Activated CD8-positive, alpha-beta memory T cell treated with anti-CD3 and anti-CD28 coated beads, Interleukin-2, amount 50 U/mL, for 4 hours (primary cell): Measurements from ENCODE around the gene HMX2.
A peak's percentile ranks its signal among the peaks of the same experiment; 100 is the strongest.
"Not testable (repeated sequence)": the region's sequence is repeated elsewhere in the genome, so short reads cannot be mapped to it uniquely, and the experiment has no call there.

Experiments
- DNase-seq: peaks from one replicate; pipeline ENCODE4 v3.0.0-alpha.2; 2020

HMX2 gene

GRCh38 chr10:123153486-123154091 is 5.7 kb downstream of the HMX2 start:
- DNase-seq: no peak

GRCh38 chr10:123154092-123154710 is 6.3 kb downstream of the HMX2 start, which contains the start of gene BUB3:
Gene BUB3, plus strand, starts transcription at chr10:123154402. Its CDS starts 516 bp downstream, at chr10:123154918.
- peak; percentile 92 for DNase-seq

DNA sequence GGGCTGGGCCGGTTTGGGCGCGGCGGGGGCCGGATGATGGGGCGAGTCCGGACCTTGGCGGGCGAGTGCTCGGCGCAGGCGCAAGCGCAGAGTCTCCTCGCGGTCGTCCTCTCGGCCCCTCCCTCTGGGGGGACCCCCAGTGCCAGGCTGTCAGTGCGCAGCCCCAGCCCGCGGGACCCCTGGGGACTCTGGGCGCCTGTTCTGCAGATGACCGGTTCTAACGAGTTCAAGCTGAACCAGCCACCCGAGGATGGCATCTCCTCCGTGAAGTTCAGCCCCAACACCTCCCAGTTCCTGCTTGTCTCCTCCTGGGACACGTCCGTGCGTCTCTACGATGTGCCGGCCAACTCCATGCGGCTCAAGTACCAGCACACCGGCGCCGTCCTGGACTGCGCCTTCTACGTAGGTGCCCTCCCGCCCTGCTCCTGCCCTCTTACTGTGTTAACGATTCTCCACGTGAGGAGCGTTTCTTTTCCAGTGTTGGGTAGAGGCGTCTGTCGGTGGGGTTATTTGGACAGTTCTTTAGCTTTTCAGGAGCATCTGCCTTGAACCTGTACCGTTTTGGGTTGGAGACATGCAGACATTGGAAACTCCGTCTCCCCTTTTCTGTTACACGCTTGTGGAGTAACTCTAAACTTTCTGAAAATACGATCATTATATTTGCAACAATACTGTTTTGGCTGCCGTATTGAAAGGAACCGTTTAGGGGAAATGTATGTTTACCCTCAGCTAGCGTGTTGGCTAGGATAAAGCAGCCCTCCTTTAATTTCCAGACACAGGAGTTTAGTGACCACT is 7.0 kb downstream of the HMX2 start:
- no peak for DNase-seq

DNA sequence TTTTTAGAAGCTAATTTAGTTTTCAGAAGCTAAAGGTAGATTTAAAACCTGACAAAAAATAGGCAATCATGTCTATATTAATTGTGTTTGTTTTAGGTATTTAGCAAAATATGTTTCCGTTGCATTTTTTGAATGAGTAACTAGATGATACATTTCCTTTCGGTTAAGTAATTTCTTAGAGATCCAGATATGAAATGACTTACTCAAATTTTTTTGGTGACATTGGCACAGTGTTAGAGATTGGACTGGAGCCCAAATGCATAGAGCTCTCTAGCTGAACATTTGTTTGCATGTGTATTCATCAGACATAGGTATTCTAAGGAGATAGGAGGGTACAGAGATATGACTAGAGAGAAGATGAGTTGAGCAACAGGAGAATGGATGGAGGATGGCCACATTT is 8.1 kb downstream of the HMX2 start:
- DNase-seq: no peak

GRCh38 chr10:123157210-123157609 is 9.3 kb downstream of the HMX2 start:
- DNase-seq: no peak

DNA sequence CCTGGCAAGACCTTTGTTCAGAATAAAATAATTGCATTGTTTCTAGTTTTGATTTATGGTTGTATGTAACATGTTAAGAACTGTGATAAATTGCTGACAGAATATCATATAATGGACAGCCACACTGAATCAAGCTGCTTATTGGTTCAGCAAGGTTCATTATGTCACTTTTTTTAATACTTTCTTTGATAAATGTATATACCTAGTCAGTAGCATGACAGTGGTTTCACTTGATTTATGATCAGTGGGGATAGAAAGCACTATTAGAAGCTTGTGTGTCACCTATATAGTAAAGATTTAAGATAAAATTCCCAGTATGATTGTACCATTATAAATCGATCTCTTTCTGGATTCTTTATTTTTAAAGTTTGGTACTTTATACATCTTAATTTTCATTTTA is 10.7 kb downstream of the HMX2 start:
- DNase-seq: no peak

DNA sequence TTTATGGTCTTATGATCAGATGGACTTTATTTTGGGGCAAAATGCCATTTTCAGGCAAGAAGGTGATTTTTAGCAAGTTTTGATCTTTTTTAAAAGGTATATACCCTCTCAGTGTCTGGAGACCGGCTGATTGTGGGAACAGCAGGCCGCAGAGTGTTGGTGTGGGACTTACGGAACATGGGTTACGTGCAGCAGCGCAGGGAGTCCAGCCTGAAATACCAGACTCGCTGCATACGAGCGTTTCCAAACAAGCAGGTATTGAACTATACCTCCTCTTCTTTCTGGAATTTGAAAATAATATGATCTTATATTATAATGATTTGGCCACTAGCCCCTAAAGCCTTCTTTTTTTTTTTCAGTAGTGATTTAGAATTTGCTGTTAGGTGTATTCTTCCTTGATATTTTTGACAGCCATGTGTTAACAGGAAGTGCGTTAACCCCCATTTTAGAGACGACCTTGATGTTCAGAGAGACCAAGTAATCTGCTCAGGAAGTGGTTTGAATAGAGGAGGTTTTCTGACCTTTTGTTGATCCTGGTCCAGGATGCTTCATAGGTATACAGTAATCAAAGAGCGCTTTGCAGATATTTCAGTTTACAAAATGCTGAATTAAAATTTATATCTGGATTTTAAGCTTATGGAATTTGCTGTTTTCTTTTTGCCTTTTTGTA is 12.5 kb downstream of the HMX2 start:
- DNase-seq: no peak

DNA sequence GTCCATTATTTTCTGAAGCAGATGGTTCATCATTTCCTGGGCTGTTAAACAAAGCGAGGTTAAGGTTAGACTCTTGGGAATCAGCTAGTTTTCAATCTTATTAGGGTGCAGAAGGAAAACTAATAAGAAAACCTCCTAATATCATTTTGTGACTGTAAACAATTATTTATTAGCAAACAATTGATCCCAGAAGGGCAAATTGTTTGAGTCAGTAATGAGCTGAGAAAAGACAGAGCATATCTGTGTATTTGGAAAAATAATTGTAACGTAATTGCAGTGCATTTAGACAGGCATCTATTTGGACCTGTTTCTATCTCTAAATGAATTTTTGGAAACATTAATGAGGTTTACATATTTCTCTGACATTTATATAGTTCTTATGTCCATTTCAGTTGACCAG is 16.4 kb downstream of the HMX2 start:
- DNase-seq: no peak

- no peak for DNase-seq
These were observed 17.6 kb downstream of the HMX2 start for GRCh38 chr10:123165445-123166072.

- no peak for DNase-seq
These were observed 18.7 kb downstream of the HMX2 start for GRCh38 chr10:123166618-123167017.

- DNase-seq: no peak
These were observed 23.0 kb downstream of the HMX2 start for GRCh38 chr10:123170961-123171360.

GRCh38 chr10:123171616-123172015 is 23.7 kb downstream of the HMX2 start:
- not testable (repeated sequence) for DNase-seq

DNA sequence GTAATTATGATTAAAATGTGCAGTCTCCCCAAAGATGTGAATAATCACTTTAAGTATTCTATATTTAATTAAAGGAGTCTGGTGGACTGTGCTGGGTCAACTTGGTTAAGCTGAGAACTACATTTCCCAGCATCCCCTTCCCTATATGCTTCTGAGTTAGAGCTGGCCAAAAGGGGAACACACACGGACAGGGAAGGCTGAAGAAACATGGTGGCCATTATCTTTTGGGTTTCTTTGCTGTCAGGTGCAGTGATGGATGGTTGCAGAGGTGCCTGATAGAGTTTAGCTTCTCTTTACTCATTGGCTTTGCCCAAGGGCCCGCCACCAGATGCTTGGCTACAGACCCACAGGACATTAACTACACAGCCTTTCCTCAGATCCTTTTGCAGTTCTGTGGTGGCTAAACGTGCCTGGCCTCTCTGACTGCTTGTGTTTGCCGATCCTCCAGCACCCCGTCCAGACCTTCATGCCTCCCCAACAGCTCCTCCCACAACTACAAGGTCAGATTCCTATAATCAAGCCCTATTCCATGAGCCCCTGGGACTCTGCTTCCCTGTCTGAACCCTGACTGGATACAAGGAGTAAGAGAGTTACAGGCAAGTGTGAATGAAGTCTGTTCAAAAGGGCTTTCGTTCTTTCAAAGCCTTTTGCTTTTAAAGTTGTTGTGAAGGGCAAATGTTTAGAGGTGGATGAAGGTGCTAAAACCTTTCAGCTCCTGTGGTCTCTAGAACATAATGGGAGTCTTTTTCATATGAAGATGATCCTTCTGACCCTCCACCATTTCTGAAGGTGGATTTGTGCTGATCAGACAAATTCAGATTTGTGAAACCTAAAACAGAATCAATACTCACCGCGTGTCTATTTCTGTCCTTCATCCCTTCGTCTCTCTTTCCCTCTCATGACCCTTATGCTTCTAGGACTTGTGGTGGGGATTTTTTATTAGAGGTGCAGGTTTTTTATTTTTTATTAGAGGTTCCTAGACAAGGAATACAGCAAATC is 27.8 kb downstream of the HMX2 start:
- no peak for DNase-seq

- DNase-seq: not testable (repeated sequence)
These were observed 30.5 kb downstream of the HMX2 start for GRCh38 chr10:123178390-123178789.

DNA sequence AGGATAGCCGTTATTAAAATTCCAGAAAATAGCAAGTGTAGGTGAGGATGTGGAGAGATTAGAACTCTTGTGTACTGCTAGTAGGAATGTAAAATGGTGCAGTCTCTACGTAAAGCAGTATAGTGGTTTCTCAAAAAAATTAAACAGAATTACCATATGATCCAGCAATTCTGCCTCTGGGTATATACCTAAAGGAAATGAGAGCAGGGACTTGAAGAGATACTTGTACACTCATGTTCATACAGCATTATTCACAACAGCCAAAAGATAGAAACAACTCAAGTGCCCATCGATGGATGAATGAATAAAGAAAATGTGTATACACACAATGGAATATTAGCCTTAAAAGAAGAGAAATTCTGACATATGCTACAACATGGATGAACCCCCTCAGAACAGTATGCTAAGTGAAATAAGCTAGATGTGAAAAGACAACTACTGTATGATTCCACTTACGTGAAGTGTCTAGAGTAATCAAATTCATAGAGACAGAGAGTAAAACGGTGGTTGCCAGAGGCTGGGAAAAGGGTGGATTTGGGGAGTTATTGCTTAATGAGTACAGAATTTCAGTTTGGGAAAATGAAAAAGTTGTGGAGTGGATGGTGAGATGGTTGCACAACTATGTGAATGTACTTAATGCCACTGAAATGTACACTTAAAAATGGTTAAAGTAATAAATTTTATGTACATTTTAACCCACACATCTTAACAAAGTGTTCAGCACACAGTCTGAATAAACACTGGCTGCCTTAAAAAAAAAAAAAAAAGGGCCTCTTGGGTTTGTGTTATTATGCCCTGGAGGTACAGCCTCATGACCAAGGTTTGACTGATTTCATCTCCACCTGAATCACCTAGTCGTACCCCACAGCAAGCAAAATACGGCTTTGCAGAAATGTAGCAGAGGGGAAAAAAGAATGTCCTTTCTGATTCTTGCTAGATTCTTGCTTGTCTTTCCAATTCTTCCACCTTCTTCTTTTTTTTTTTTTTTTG is 32.5 kb downstream of the HMX2 start:
- DNase-seq: no peak

DNA sequence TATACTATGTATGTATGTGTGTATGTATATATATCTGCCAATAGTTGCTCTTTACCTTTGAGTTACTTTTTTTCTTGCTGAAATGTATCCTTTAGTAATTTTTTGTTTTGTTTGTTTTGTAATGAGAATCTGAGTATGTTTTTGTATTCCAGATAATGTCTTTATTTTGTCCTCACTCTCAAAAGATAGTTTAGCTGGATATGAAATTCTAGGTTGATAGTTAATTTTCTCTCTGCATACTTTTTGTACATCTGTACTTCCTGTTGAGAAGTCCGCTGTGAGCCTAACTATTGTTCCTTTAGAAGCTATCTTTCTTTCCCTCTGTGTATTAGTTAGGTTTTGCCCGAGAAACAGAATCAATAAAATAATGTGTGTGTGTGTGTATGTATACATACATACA is 35.8 kb downstream of the HMX2 start:
- no peak for DNase-seq

GRCh38 chr10:123187781-123188180 is 39.8 kb downstream of the HMX2 start:
- DNase-seq: no peak

DNA sequence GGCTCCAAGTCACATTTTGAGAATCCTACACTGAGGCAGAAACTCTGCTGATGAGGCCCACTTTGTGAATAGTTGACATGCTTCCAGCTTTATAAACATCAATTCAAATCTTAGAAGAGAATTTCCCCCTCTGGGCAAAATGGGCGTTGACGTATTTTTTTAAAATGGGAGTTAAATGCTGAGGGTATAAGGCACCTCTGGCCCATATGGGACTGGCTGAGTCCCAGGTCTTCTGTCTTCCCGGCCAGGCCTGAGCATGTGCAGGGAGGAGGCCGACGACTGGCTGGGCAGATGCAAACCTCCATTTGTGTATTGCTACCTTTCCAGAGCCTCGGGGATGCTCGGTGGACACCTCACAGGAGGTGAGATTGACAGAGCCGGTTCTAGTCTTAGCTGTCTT is 44.0 kb downstream of the HMX2 start:
- no peak for DNase-seq

DNA sequence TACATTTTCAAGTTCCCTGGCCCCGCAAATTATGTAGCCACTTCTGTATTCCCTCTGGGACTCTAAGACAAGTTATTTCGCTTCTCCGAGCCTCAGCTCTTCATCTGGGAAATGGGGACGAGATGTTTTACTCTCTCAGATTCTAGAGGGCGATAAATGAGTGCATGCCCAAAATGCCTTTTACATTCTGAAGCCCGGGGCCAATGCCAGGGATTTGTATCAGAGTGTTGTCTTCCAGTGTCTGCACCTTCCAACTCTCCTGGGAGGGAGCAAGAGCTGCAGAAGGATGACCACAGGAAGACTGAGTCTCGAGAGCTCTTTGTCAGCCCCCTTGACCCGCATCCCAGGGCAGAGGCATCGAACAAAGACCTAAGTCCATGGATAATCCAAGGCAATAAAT is 46.1 kb downstream of the HMX2 start:
- DNase-seq: no peak
